Gastroesophageal sphincter (tissue), 4 donors: ENCODE data around the gene WDR5. TPM values are rescaled to one million over a fixed set of nuclear protein-coding genes. Genes with fewer than 3 reads are reported as not detected.

Source experiments
- ATAC-seq: fragments of 150-250 bp; one replicate; pipeline ENCODE4 v1.9.1; 2016; ENCODE audit warnings: mild to moderate bottlenecking, moderate library complexity
- H3K27ac ChIP-seq, 4 donors: fragments of 200-600 bp; sonication (generic) in 3 of 4; 1 replicate in 3 of 4; 2 replicates in 1 of 4; pipeline ENCODE4 v1.5.1; 2016 to 2019
- H3K27me3 ChIP-seq: fragments of 200-600 bp; sonication (generic); one replicate; pipeline ENCODE4 v1.5.1; 2019
- H3K36me3 ChIP-seq, 2 donors: fragments of 200-600 bp; sonication (generic); one replicate each; pipeline ENCODE4 v1.5.1; 2019; ENCODE audit warnings: control low read depth in 1 of 2
- H3K4me1 ChIP-seq, 3 donors: fragments of 200-600 bp; sonication (generic); 1 replicate in 2 of 3; 2 replicates in 1 of 3; pipeline ENCODE4 v1.5.1; 2016 to 2019; ENCODE audit warnings: control low read depth in 2 of 3
- H3K4me3 ChIP-seq, 2 donors: fragments of 200-600 bp; sonication (generic); one replicate each; pipeline ENCODE4 v1.5.1; 2019; ENCODE audit warnings: mild to moderate bottlenecking in 1 of 2, moderate library complexity in 1 of 2
- H3K9me3 ChIP-seq, 3 donors: fragments of 200-600 bp; sonication (generic); one replicate each; pipeline ENCODE4 v1.5.1; 2017 to 2019; ENCODE audit warnings: control low read depth in 2 of 3
- CTCF ChIP-seq, 4 experiments: fragments of 200-600 bp in 2 of 4; fragments of 450-650 bp in 2 of 4; sonication (generic) in 1 of 4; IDR thresholded peaks; one replicate each; pipeline ENCODE4 v1.5.1; 2017 to 2019; ENCODE audit warnings: antibody characterized with exemption in 4 of 4, mild to moderate bottlenecking in 2 of 4, moderate library complexity in 2 of 4
- EP300 ChIP-seq: sonication (generic); formaldehyde crosslinking; IDR thresholded peaks from one replicate; pipeline ENCODE4 v1.6.1; 2017; ENCODE audit warnings: antibody characterized with exemption, mild to moderate bottlenecking
- POLR2A ChIP-seq, 2 donors: fragments of 450-650 bp; IDR thresholded peaks; one replicate each; pipeline ENCODE4 v1.6.1; 2017; ENCODE audit warnings: antibody characterized with exemption in 2 of 2, mild to moderate bottlenecking in 2 of 2, moderate library complexity in 1 of 2
- POLR2AphosphoS5 ChIP-seq: sonication (generic); formaldehyde crosslinking; IDR thresholded peaks from one replicate; pipeline ENCODE4 v1.6.1; 2017; ENCODE audit warnings: antibody characterized with exemption
- WGBS, 2 donors: methylation state at CpG; one replicate each; pipeline ENCODE4 v1.1.5; 2018; ENCODE audit warnings: low coverage in 1 of 2; 5-methylcytosine and 5-hydroxymethylcytosine counted together
- total RNA-seq, 4 donors: library from RNA; depleted of rRNA; stranded (reverse); fragments of >200 nt; gene quantifications; one replicate each; pipeline ENCODE4 v1.1.0, GENCODE V29; 2016

WDR5 gene
- total RNA-seq, 4 donors from 2014 or later: 16.4 to 30.2 (median 24.8) TPM

DNA sequence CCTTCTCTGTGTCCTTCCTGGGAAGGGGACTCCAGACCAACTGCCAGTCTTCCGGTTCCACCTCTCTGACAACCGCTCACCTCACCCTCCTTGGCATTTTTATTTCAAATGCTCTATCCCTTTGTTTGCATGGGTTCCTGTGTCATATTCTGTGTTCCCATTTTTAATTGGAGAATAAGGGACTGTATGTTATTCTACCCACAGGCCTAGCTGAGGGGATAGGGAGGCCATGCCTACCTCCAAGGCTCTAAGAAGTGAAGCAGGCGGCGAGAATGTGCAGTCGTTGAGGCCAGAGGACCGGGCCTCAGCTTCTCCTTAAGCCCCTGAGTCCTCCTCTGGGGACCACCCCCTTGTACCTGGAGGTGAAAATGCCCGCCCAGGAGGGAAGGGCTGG is 936 bp upstream of the WDR5 start:
- H3K27ac ChIP-seq: peak overlapping the region; percentile 86 to 96 (median 96)
- peak overlapping the region; percentile 81 to 97 for H3K4me3 ChIP-seq
- H3K27me3 ChIP-seq: no peaks in the 10 kb centered on the region
- H3K4me1 ChIP-seq: peaks cover 0 to 75% (median 37%) of the 10 kb centered on the region in 3 donors
- H3K36me3 ChIP-seq: peaks cover 0 to 4% of the 10 kb centered on the region in 2 donors
- 50% methylated on average over 2 of the region's 7 CpGs; no CpG with 5 or more reads in 1 of the 2 donors for WGBS, 2 donors
- no peak for ATAC-seq
- no peaks in the 10 kb centered on the region for H3K9me3 ChIP-seq
- TF ChIP-seq CTCF (IDR thresholded peaks at IDR 0.05) (no peak), POLR2A (IDR thresholded peaks at IDR 0.05) (no peak), POLR2AphosphoS5 (no peak), EP300 (no peak)

- H3K4me1 ChIP-seq: peaks cover 0 to 66% (median 29%) of the 10 kb centered on the region in 3 donors
Measured at GRCh38 chr9:134136118-134136995, 475 bp downstream of the WDR5 start.

GRCh38 chr9:134136996-134137299 is 1.1 kb downstream of the WDR5 start:
- peaks cover 0 to 60% (median 27%) of the 10 kb centered on the region in 3 donors for H3K4me1 ChIP-seq
- peak overlapping the region in 2 of 4 donors; percentile 96 for H3K27ac ChIP-seq
- WGBS, 2 donors: 6% methylated on average over 2 of the region's 7 CpGs; no CpG with 5 or more reads in 1 of the 2 donors

More at GRCh38 chr9:134136118-134136995, 475 bp downstream of the WDR5 start:
- H3K27ac ChIP-seq: peak overlapping the region in 3 of 4 donors; percentile 96
- peak; percentile 41 for ATAC-seq
- TF ChIP-seq POLR2A (IDR thresholded peaks at IDR 0.05) (peak in 1 of 2 donors; percentile 48), EP300 (no peak), CTCF (IDR thresholded peaks at IDR 0.05) (no peak), POLR2AphosphoS5 (no peak)
- H3K36me3 ChIP-seq: peaks cover 0 to 18% of the 10 kb centered on the region in 2 donors
- WGBS, 2 donors: 0% methylated on average over 8 of the region's 93 CpGs; no CpG with 5 or more reads in 1 of the 2 donors
- H3K27me3 ChIP-seq: no peaks in the 10 kb centered on the region
- H3K9me3 ChIP-seq: no peaks in the 10 kb centered on the region
- peak overlapping the region; percentile 81 to 97 for H3K4me3 ChIP-seq

DNA sequence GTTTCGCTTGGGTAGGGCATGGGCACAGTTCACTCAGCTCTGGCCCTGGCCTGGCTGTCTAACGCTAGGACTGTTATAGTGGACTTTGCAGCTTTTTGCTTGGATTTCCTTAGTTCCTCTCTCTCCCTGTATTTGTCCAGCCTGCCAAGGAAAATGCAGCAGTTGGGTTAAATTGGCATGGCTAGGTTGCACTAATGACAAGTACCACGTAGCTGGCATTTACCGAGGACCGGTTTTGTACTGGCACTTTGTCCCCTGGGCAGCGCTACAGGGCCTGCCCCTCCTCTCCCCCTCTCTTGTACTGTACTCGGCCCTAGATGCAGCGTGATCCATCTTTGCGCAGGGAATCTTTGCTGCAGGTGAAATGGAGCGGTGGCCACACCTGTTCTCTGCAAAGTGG is 2.4 kb downstream of the WDR5 start:
- 77 to 94% methylated on average over 2 to 6 of the region's 10 CpGs for WGBS, 2 donors
- H3K27me3 ChIP-seq: no peaks in the 10 kb centered on the region
- peaks cover 0 to 53% (median 27%) of the 10 kb centered on the region in 3 donors for H3K4me1 ChIP-seq
- H3K36me3 ChIP-seq: peaks cover 0 to 37% of the 10 kb centered on the region in 2 donors
- no peaks in the 10 kb centered on the region for H3K9me3 ChIP-seq
- no peak overlapping the region for H3K27ac ChIP-seq
- no peak overlapping the region for H3K4me3 ChIP-seq
- no peak for TF ChIP-seq CTCF (IDR thresholded peaks at IDR 0.05)
- ATAC-seq: no peak

More at GRCh38 chr9:134136996-134137299, 1.1 kb downstream of the WDR5 start:
- H3K4me3 ChIP-seq: peak overlapping the region; percentile 81 to 97
- H3K36me3 ChIP-seq: peaks cover 0 to 24% of the 10 kb centered on the region in 2 donors
- ATAC-seq: no peak
- no peak for TF ChIP-seq POLR2A (IDR thresholded peaks at IDR 0.05)
- H3K27me3 ChIP-seq: no peaks in the 10 kb centered on the region
- H3K9me3 ChIP-seq: no peaks in the 10 kb centered on the region

DNA sequence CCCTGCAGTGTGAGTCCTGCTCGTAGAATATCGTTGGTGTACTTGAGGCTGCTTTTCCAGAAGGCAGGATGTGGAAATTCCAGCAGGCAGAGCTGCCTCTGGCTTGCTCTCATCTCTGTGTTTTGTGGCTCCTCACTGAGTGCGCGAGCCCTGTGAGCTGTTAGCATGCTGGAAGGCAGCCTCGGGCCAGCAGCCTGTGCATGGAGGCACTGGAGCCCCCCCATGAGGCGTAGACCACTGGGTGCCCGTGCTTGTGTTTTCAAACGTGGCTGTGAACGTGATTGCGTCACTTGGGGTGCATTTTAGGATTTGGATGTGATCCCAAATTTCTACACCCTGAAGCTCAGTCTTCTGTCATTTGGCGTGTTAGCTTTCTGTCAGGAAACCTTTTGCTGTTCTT is 3.2 kb downstream of the WDR5 start:
- Histone ChIP-seq H3K27me3 (no peaks in the 10 kb centered on the region), H3K4me1 (peaks cover 0 to 51% (median 27%) of the 10 kb centered on the region in 3 donors)

More for the DNA sequence above, 3.2 kb downstream of the WDR5 start:
- WGBS, 2 donors: 19% methylated on average over 3 of the region's 11 CpGs; no CpG with 5 or more reads in 1 of the 2 donors
- Histone ChIP-seq H3K27ac (peak overlapping the region in 1 of 4 donors; percentile 37), H3K9me3 (no peaks in the 10 kb centered on the region), H3K36me3 (peaks cover 0 to 45% of the 10 kb centered on the region in 2 donors), H3K4me3 (no peak overlapping the region)
- ATAC-seq: no peak
- no peak for TF ChIP-seq CTCF (IDR thresholded peaks at IDR 0.05)
- TF ChIP-seq POLR2A (IDR thresholded peaks at IDR 0.05): no peak
- no peak for TF ChIP-seq POLR2AphosphoS5
- TF ChIP-seq EP300: no peak
